Bronchial smooth muscle cell (primary cell): ENCODE results near the gene MYOCD. TPM values are rescaled to one million over a fixed set of nuclear protein-coding genes. Genes with fewer than 3 reads are reported as not detected.

ENCODE experiments used
- total RNA-seq: library from RNA; depleted of rRNA; stranded (reverse); fragments of >200 nt; gene quantifications from 2 replicates; pipeline ENCODE4 v1.2.1, GENCODE V29; 2014

MYOCD gene, protein sequence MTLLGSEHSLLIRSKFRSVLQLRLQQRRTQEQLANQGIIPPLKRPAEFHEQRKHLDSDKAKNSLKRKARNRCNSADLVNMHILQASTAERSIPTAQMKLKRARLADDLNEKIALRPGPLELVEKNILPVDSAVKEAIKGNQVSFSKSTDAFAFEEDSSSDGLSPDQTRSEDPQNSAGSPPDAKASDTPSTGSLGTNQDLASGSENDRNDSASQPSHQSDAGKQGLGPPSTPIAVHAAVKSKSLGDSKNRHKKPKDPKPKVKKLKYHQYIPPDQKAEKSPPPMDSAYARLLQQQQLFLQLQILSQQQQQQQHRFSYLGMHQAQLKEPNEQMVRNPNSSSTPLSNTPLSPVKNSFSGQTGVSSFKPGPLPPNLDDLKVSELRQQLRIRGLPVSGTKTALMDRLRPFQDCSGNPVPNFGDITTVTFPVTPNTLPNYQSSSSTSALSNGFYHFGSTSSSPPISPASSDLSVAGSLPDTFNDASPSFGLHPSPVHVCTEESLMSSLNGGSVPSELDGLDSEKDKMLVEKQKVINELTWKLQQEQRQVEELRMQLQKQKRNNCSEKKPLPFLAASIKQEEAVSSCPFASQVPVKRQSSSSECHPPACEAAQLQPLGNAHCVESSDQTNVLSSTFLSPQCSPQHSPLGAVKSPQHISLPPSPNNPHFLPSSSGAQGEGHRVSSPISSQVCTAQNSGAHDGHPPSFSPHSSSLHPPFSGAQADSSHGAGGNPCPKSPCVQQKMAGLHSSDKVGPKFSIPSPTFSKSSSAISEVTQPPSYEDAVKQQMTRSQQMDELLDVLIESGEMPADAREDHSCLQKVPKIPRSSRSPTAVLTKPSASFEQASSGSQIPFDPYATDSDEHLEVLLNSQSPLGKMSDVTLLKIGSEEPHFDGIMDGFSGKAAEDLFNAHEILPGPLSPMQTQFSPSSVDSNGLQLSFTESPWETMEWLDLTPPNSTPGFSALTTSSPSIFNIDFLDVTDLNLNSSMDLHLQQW
- total RNA-seq, result 0.32 TPM in 1 of 2 replicates, not detected in the other

GRCh38 chr17:12665263-12666210, at the start of gene MYOCD:
MYOCD (plus strand) TSS chr17:12665890; CDS start chr17:12666189, 299 bp downstream.

DNA sequence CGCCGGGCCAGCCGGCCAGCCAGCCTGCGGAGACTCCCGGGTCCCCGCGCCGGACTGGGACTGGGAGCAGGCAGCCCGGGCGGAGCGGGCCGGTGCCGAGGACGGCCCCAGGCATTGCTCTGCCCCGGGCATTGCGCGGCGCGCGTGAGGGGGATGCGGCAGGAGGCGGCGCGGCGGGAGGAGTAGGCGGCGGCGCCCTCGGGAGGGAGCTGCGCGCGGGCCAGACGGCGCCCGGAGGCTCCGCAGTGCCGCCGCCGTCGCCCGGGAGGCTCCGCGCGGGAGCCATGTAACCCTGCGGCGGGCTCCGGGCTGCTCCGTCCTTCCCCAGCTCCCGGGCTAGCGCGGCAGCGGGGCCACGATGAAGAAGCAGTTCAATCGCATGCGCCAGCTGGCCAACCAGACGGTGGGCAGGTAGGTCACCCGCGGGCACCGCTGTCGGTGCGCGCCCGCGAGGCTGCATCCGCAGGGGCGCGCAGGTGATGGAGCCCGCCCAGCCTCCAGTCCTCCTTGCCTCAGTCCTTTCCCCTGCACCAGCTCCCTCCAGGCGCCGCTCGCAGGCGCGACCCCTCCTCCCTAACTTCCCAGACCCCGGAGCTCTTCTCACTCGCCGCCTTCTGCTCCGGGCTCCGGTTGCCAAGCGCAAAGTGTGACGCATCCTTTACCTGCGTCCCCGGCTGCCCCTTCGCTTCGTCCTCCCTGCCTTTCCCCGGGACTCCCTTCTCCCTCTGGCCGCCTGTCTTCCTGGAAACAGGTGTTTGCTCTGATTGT, 124.0 kb downstream of the MYOCD start, which contains the start of gene ARHGAP44:
TSS of gene ARHGAP44 (plus strand) at position 18 of the 768 bp plus-strand sequence. CDS start at position 359, 341 bp downstream.

Other genes with a start within 250 kb of the MYOCD start
- 0.95 and 1.0 TPM in 2 replicates for gene ARHGAP44, start 123.6 kb downstream of the MYOCD start, total RNA-seq